OCI-LY1 (cell line): Measurements from ENCODE around the gene FCN3.

Experiments used
- CTCF ChIP-seq: fragments of 200-600 bp; sonication (generic), shearing (Covaris generic); IDR thresholded peaks from 2 replicates; pipeline ENCODE4 v1.5.1; 2017; ENCODE audit warnings: mild to moderate bottlenecking, antibody characterized with exemption, low read length, moderate library complexity, mixed read lengths
- EZH2 ChIP-seq: fragments of 200-600 bp; sonication (generic), shearing (Covaris generic); IDR thresholded peaks from 2 replicates; pipeline ENCODE4 v1.8.0; 2017; ENCODE audit warnings: borderline replicate concordance, mixed run types, mild to moderate bottlenecking, antibody characterized with exemption, low read length, moderate library complexity, mixed read lengths

GRCh38 chr1:27355683-27356082 is 18.9 kb downstream of the FCN3 start:
- TF ChIP-seq CTCF (no peak), EZH2 (no peak)
